ENCODE results near the gene C14orf119.

Gene C14orf119

GRCh38 chr14:23124337-23124954, 29.1 kb downstream of the C14orf119 start:
- DNase-seq (ENCODE audit: extremely low read depth, low read depth) = no peak
- no peak for TF ChIP-seq CTCF (IDR thresholded peaks at IDR 0.05; ENCODE audit: low read depth, low read length)

- no peak for DNase-seq (ENCODE audit: extremely low read depth, low read depth)
- no peak for TF ChIP-seq CTCF (IDR thresholded peaks at IDR 0.05; ENCODE audit: low read depth, low read length)
Measured at GRCh38 chr14:23125011-23125410, 29.7 kb downstream of the C14orf119 start.

GRCh38 chr14:23125933-23126524, 30.7 kb downstream of the C14orf119 start:
- no peak for TF ChIP-seq CTCF (IDR thresholded peaks at IDR 0.05; ENCODE audit: low read depth, low read length)
- DNase-seq (ENCODE audit: extremely low read depth, low read depth) = no peak

- DNase-seq (ENCODE audit: extremely low read depth, low read depth) = no peak
- TF ChIP-seq CTCF (IDR thresholded peaks at IDR 0.05; ENCODE audit: low read depth, low read length) = no peak
Measured at GRCh38 chr14:23126548-23127278, 31.4 kb downstream of the C14orf119 start.

GRCh38 chr14:23127861-23128260, 32.6 kb downstream of the C14orf119 start:
- TF ChIP-seq CTCF (IDR thresholded peaks at IDR 0.05; ENCODE audit: low read depth, low read length) = no peak
- DNase-seq (ENCODE audit: extremely low read depth, low read depth) = no peak

GRCh38 chr14:23128969-23129758, 33.9 kb downstream of the C14orf119 start:
- no peak for DNase-seq (ENCODE audit: extremely low read depth, low read depth)
- no peak for TF ChIP-seq CTCF (IDR thresholded peaks at IDR 0.05; ENCODE audit: low read depth, low read length)
